ENCODE results near the gene PANK2. TPM values are rescaled to one million over a fixed set of nuclear protein-coding genes. Genes with fewer than 3 reads are reported as not detected.

Gene PANK2
- total and polyA plus RNA-seq, 10 of the 15 experiments (the other 5 are each of a cell fraction or from before 2014, with no cell fraction given) = 13.2 to 43.4 (median 33.3) TPM

- no peak for DNase-seq (ENCODE audit: low read depth, low spot score)
- H4K20me1 ChIP-seq (ENCODE audit: control insufficient read depth, insufficient read depth) = no peaks in the 10 kb centered on the region
- intact Hi-C loops (cut with micrococcal nuclease; ENCODE audit: unreplicated experiment) = no loop called here
- BruUV-seq (replicated peaks) = no TSS peak
- TF ChIP-seq ATF2 (IDR thresholded peaks at IDR 0.05; ENCODE audit: low read length) (no peak), ZNF622 (IDR thresholded peaks at IDR 0.05) (no peak), SUZ12 (IDR thresholded peaks at IDR 0.05; ENCODE audit: unreplicated experiment) (no peak), JUNB (IDR thresholded peaks at IDR 0.05) (no peak), SIX5 (IDR thresholded peaks at IDR 0.05; ENCODE audit: low read depth, low read length, severe bottlenecking) (no peak), RELA (IDR thresholded peaks at IDR 0.05; ENCODE audit: borderline replicate concordance, partially characterized antibody) (no peak), EP300 (IDR thresholded peaks at IDR 0.05; ENCODE audit: borderline replicate concordance in 1 of 2, control insufficient read depth in 1 of 2, low read depth in 2 of 2, low read length in 2 of 2) (no peak), MEF2B (IDR thresholded peaks at IDR 0.05; ENCODE audit: partially characterized antibody, poor library complexity, severe bottlenecking) (no peak), IRF3 (IDR thresholded peaks at IDR 0.05) (no peak), ZNF207 (IDR thresholded peaks at IDR 0.05; ENCODE audit: borderline replicate concordance) (no peak), TCF12 (IDR thresholded peaks at IDR 0.05; ENCODE audit: low read depth, low read length) (no peak), NFIC (IDR thresholded peaks at IDR 0.05; ENCODE audit: low read depth, low read length) (no peak), JUND (IDR thresholded peaks at IDR 0.05; ENCODE audit: low read depth, low read length) (no peak), NBN (IDR thresholded peaks at IDR 0.05) (no peak)
- no peaks in the 10 kb centered on the region for H3K9me3 ChIP-seq (replicated peaks; ENCODE audit: control insufficient read depth, insufficient read depth, low read length)
- ChIA-PET POLR2A (no interaction called here), RAD21 (ENCODE audit: unreplicated experiment) (interaction anchor here (1.6 kb wide), 1 partner anchor 77 kb away, joined by 3 read pairs; no protein-coding TSS in a partner anchor), SMC1A (ENCODE audit: uncharacterized antibody, unreplicated experiment) (interaction anchor here (1.5 to 1.9 kb wide), 2 partner anchors 45 to 60 kb away, joined by 3 to 5 read pairs; no protein-coding TSS in a partner anchor), CTCF (interaction anchor here (0.5 kb wide), 1 partner anchor 150 kb away, joined by 3 read pairs; the partner anchor contains the start of gene SPEF1)
- WGBS (ENCODE audit: insufficient coverage, insufficient replicate concordance, low lambda C conversion rate, missing lambda C conversion rate) = 100% methylated on average over 3 of the region's 3 CpGs
- no peaks in the 10 kb centered on the region; a peak in 2 of 4 replicates for H3K36me3 ChIP-seq (ENCODE audit: control insufficient read depth in 2 of 2, insufficient read depth in 2 of 2, low read length in 1 of 2)
- no peaks in the 10 kb centered on the region for H3K27me3 ChIP-seq (replicated peaks in 1 of 2; ENCODE audit: control insufficient read depth in 2 of 2, insufficient read depth in 2 of 2, low read length in 1 of 2)
- FAIRE-seq = no peak
- no peak overlapping the region for H2AFZ ChIP-seq (ENCODE audit: control insufficient read depth, low read depth, low read length)
- H3K9ac ChIP-seq (ENCODE audit: control insufficient read depth, insufficient read depth, low read length) = no peak overlapping the region
- ATAC-seq = no peak
- H3K4me2 ChIP-seq (ENCODE audit: control insufficient read depth, insufficient read depth) = no peak overlapping the region
- no peak overlapping the region for H3K4me3 ChIP-seq
- in situ Hi-C loops (cut with MboI) = no loop called here
- peaks cover 12% of the 10 kb centered on the region for H3K4me1 ChIP-seq (ENCODE audit: control insufficient read depth, insufficient read depth, low read length)
- H3K27ac ChIP-seq (ENCODE audit: control insufficient read depth, insufficient read depth) = no peak overlapping the region
- H3K79me2 ChIP-seq (ENCODE audit: control insufficient read depth, insufficient read depth, low read length) = no peaks in the 10 kb centered on the region
Measured at GRCh38 chr20:3931664-3932063, 42.5 kb downstream of the PANK2 start.

Measured in GM12878 (cell line).